Measurements from ENCODE around the gene TMIE.

The TMIE gene

GRCh38 chr3:46679681-46680080 is 21.5 kb upstream of the TMIE start:
- no peak for DNase-seq (ENCODE audit: low read depth)
- no peak overlapping the region for H3K4me3 ChIP-seq (ENCODE audit: low read length)
- no peak for TF ChIP-seq CTCF (IDR thresholded peaks at IDR 0.05; ENCODE audit: insufficient read depth, low read depth, low read length, missing control alignments)

DNA sequence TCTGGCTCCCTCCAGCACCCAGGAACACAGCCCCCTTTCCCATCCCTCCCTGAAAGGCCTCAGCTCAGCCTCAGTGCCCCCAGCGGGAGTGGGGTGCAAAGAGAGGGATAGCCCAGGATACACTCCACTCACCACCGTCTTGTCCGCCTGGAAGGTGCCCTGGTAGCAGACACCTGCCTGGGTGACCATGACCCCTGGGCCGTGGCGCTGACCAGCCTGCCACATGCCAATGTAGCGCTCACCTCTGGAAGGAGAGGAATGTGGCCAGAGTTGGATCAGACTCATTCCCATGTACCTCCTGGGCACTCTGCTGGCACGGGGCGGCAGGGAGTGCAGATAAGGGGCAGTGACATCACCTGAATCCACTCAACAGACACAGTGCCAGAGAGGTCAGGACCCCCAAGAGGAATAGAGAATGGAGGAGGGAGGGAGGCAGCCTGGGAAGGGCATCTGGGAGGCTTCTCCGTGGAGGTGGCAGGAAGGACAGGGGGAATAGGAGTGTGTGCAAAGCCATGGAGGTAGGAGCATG is 20.8 kb upstream of the TMIE start:
- no peak for TF ChIP-seq CTCF (IDR thresholded peaks at IDR 0.05; ENCODE audit: insufficient read depth, low read depth, low read length, missing control alignments)
- DNase-seq (ENCODE audit: low read depth), result no peak
- H3K4me3 ChIP-seq (ENCODE audit: low read length), result no peak overlapping the region

- DNase-seq (ENCODE audit: low read depth), result no peak
- no peak overlapping the region for H3K4me3 ChIP-seq (ENCODE audit: low read length)
- TF ChIP-seq CTCF (IDR thresholded peaks at IDR 0.05; ENCODE audit: insufficient read depth, low read depth, low read length, missing control alignments), result no peak
Measured at GRCh38 chr3:46681387-46681786, 19.8 kb upstream of the TMIE start.

DNA sequence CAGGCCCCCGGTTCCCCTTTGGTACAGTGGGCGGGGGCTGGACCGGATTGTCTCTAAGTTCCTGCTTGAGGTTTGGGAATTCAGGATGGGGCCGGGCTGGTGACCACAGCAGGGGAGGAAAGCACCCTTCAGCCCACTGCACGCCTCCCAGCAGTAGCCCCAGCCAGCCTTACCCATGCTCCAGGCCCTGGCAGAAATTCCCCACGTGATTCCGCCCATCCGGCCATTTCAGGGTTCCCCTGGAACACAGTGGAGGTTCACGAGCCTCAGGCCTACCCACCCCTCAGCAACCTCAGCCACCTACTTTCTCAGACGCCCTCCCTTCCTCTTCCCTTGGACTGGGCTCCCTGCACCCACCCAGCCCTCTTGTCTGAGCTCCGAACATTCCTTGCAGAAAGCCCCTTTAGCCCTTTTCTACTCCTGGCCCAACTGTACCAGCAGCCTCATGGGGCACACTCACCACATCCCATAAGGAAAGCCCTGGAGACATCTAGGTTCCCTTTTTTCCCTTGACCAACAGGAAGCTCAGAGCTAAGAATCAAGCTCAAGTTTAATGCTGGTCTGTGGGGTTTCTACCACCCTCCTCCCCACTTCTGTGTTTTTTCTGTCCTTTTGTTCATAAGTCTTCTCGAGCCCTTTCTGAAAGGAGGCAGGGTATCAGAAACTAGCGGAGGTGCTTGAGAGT is 19.2 kb upstream of the TMIE start:
- no peak for DNase-seq (ENCODE audit: low read depth)
- TF ChIP-seq CTCF (IDR thresholded peaks at IDR 0.05; ENCODE audit: insufficient read depth, low read depth, low read length, missing control alignments), result no peak
- no peak overlapping the region for H3K4me3 ChIP-seq (ENCODE audit: low read length)

DNA sequence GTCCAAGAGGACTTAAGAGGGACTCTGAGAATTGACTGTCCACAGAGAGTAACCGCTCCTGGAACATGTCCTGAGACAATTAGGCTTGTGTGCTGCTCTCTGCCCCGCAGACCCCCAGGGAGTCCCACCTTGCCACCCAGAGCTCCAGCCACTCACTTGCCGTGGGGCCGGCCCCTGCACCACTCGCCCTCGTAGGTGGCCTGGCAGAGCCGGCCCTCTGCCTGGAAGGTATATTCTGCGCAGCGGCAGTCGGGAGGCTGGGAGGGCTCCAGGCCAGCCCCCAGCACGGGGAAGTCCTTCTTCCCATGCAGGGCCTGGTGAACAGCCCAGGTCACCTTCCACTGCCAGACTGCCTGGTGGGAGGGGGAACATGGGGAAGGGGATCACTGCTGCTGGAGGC is 18.2 kb upstream of the TMIE start:
- no peak for DNase-seq (ENCODE audit: low read depth)
- no peak for TF ChIP-seq CTCF (IDR thresholded peaks at IDR 0.05; ENCODE audit: insufficient read depth, low read depth, low read length, missing control alignments)
- H3K4me3 ChIP-seq (ENCODE audit: low read length), result no peak overlapping the region

DNA sequence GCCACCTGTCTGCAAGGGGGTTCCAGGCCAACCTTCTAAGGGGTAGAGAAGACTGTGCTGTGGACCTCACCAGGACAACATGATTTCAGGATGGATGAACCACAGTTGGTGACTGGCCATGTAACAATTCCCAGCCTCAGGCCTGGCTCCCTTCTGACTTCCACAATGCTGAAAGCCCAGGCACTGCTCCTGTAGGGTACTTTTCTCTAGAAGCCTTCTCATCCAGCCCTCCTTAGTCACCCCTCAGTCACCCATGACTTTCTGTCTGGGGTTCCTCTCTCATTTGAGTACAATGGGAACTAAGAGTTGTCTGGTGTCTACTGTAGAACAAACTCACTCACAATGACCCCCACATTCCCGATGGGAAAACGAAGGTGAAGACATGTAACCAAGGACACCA is 16.3 kb upstream of the TMIE start:
- TF ChIP-seq CTCF (IDR thresholded peaks at IDR 0.05; ENCODE audit: insufficient read depth, low read depth, low read length, missing control alignments), result no peak
- H3K4me3 ChIP-seq (ENCODE audit: low read length), result no peak overlapping the region
- DNase-seq (ENCODE audit: low read depth), result no peak

DNA sequence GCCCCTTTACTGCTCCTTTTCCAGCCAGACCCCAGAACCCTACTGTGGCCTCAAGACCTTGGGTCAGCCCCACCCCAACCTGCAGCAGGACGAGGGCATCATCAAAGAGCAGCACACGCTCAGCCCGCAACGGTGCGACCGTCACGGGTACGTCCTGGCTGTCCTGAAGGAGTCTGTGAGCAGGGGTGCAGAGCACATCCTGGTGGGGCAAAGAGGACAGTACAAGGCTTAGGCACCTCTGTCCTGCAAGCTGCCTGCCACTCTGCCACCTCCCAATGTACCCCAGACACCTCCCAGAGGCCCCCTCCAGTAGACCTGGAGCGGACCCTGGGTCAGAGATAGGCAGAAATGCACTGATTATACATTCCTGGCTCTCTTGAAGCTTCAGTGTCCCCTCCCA is 15.7 kb upstream of the TMIE start:
- TF ChIP-seq CTCF (IDR thresholded peaks at IDR 0.05; ENCODE audit: insufficient read depth, low read depth, low read length, missing control alignments), result no peak
- H3K4me3 ChIP-seq (ENCODE audit: low read length), result no peak overlapping the region
- DNase-seq (ENCODE audit: low read depth), result no peak

Measured in epithelial cell of esophagus (primary cell).